Endothelial cell of umbilical vein (primary cell): ENCODE data around the gene ADAM10. TPM values are rescaled to one million over a fixed set of nuclear protein-coding genes. Genes with fewer than 3 reads are reported as not detected.
A peak's percentile ranks its signal among the peaks of the same experiment; 100 is the strongest.

ENCODE experiments used
- BruUV-seq: library from RNA; stranded (reverse); fragments of 400-500 nt; replicated peaks from 2 replicates; lab custom pipeline; 2021; lab: Mats Ljungman, UMichigan
- CTCF ChIA-PET: fragments of 300-600, 350-600 bp; sonication (Branson Sonifier 250); formaldehyde crosslinking; loops from one replicate; lab custom pipeline; 2021; ENCODE audit warnings: antibody characterized with exemption, inconsistent platforms; lab: Charles Lee
- POLR2A ChIA-PET: fragments of 300-600, 350-600 bp; sonication (Branson Sonifier 250); formaldehyde crosslinking; loops from one replicate; lab custom pipeline; 2021; ENCODE audit warnings: antibody characterized with exemption, inconsistent platforms; lab: Charles Lee
- DNase-seq: peaks from one replicate; pipeline ENCODE4 v3.0.0-alpha.2; 2011; ENCODE audit warnings: low read depth, low spot score
- FAIRE-seq: peaks from 2 replicates; lab custom pipeline; 2011; peaks lifted over from hg19 to GRCh38; lab: Jason Lieb, UNC
- H2AFZ ChIP-seq: 2 replicates; pipeline ENCODE4 v1.6.0; 2012; ENCODE audit warnings: low read depth, low read length, control low read depth, inconsistent platforms
- H3K27ac ChIP-seq: 2 replicates; pipeline ENCODE4 v1.5.1; 2011; ENCODE audit warnings: low read depth, mild to moderate bottlenecking, control low read depth, low read length, moderate library complexity; ENCODE audit not compliant: insufficient read depth
- H3K27me3 ChIP-seq, 2 experiments: 2 replicates each; pipeline versions ENCODE4 v1.6.0 to v1.6.1; 2011; ENCODE audit warnings: low read length in 2 of 2, mixed read lengths in 1 of 2; ENCODE audit not compliant: control insufficient read depth in 2 of 2, insufficient read depth in 2 of 2
- H3K36me3 ChIP-seq, 2 experiments: 2 replicates in 1 of 2; 3 replicates in 1 of 2; pipeline ENCODE4 v1.5.1; 2011; ENCODE audit warnings: low read length in 2 of 2, mild to moderate bottlenecking in 1 of 2, moderate library complexity in 1 of 2; ENCODE audit not compliant: control insufficient read depth in 2 of 2, insufficient read depth in 2 of 2; ENCODE audit errors: extremely low read depth in 1 of 2
- H3K4me1 ChIP-seq: 3 replicates; pipeline ENCODE4 v1.5.1; 2011; ENCODE audit warnings: mild to moderate bottlenecking, low read length; ENCODE audit not compliant: control insufficient read depth, insufficient read depth; ENCODE audit errors: extremely low read depth
- H3K4me2 ChIP-seq: 2 replicates; pipeline ENCODE4 v1.6.1; 2011; ENCODE audit warnings: low read length, control low read depth, mixed read lengths; ENCODE audit not compliant: insufficient read depth
- H3K4me3 ChIP-seq, 3 experiments: fragments of 200-600 bp in 1 of 3; sonication (generic), shearing (Covaris generic) in 1 of 3; replicated peaks in 1 of 3; 2 replicates each; pipeline ENCODE4 v1.5.1; 2011 to 2016; ENCODE audit warnings: control low read depth in 3 of 3, low read length in 3 of 3, mild to moderate bottlenecking in 2 of 3, inconsistent platforms in 1 of 3, low read depth in 1 of 3, moderate library complexity in 1 of 3; ENCODE audit not compliant: insufficient read depth in 1 of 3
- H3K79me2 ChIP-seq: 2 replicates; pipeline ENCODE4 v1.6.0; 2012; ENCODE audit warnings: low read length, inconsistent platforms; ENCODE audit not compliant: control insufficient read depth, insufficient read depth
- H3K9ac ChIP-seq: replicated peaks from 2 replicates; pipeline ENCODE3; 2011; ENCODE audit warnings: low read length, control low read depth; ENCODE audit not compliant: insufficient read depth; ENCODE audit errors: extremely low read depth
- H3K9me1 ChIP-seq: replicated peaks from 3 replicates; pipeline ENCODE4 v1.6.0; 2011; ENCODE audit warnings: mild to moderate bottlenecking, low read length; ENCODE audit not compliant: control insufficient read depth, insufficient read depth; ENCODE audit errors: extremely low read depth
- H3K9me3 ChIP-seq: replicated peaks from 2 replicates; pipeline ENCODE4 v1.5.1; 2012; ENCODE audit warnings: low read length, inconsistent platforms; ENCODE audit not compliant: control insufficient read depth, insufficient read depth
- H4K20me1 ChIP-seq: replicated peaks from 2 replicates; pipeline ENCODE3; 2011; ENCODE audit warnings: mild to moderate bottlenecking, low read length; ENCODE audit not compliant: control insufficient read depth, insufficient read depth; ENCODE audit errors: extremely low read depth
- CTCF ChIP-seq, 2 donors: IDR thresholded peaks; 1 replicate in 1 of 2; 2 replicates in 1 of 2; pipeline ENCODE4 v1.5.1; 2011; ENCODE audit warnings: low read length in 2 of 2, mild to moderate bottlenecking in 2 of 2, moderate library complexity in 2 of 2, control low read depth in 1 of 2, inconsistent platforms in 1 of 2, low read depth in 1 of 2; ENCODE audit not compliant: insufficient read depth in 1 of 2; ENCODE audit errors: extremely low read depth in 1 of 2
- EZH2 ChIP-seq: IDR thresholded peaks from 2 replicates; pipeline ENCODE4 v1.6.1; 2012; ENCODE audit warnings: borderline replicate concordance, low read depth, mild to moderate bottlenecking, moderate library complexity, low read length, inconsistent platforms; ENCODE audit not compliant: severe bottlenecking
- FOS ChIP-seq: IDR thresholded peaks from 2 replicates; pipeline ENCODE4 v1.6.1; 2011; ENCODE audit warnings: mild to moderate bottlenecking, low read length, moderate library complexity, borderline replicate concordance; ENCODE audit not compliant: insufficient read depth
- GATA2 ChIP-seq: IDR thresholded peaks from 2 replicates; pipeline ENCODE4 v1.7.0; 2011; ENCODE audit warnings: low read depth, mild to moderate bottlenecking, moderate library complexity, mixed read lengths, low read length; ENCODE audit not compliant: insufficient read length, insufficient read depth
- JUN ChIP-seq: IDR thresholded peaks from 2 replicates; pipeline ENCODE4 v1.6.1; 2011; ENCODE audit warnings: borderline replicate concordance, low read depth; ENCODE audit not compliant: insufficient read length, insufficient read depth
- MYC ChIP-seq: IDR thresholded peaks from one replicate; pipeline ENCODE4 v1.6.1; 2011; ENCODE audit warnings: mild to moderate bottlenecking, low read depth, low read length
- POLR2A ChIP-seq: IDR thresholded peaks from 2 replicates; pipeline ENCODE4 v1.6.1; 2012; ENCODE audit warnings: low read depth, mild to moderate bottlenecking, control low read depth, low read length
- POLR2AphosphoS5 ChIP-seq: IDR thresholded peaks from 2 replicates; pipeline ENCODE4 v1.6.1; 2012; ENCODE audit warnings: low read depth, mild to moderate bottlenecking, control low read depth, low read length, moderate library complexity; ENCODE audit not compliant: insufficient read depth
- dilution Hi-C: fragments of 300-500 bp; cut with MboI; formaldehyde crosslinking; loops from one replicate; pipeline ENCODE4 v1.15.0; 2019; ENCODE audit warnings: low sequenced_read_pairs; ENCODE audit not compliant: extremely low pct_ligation_motif_present
- intact Hi-C: fragments of 100-400 bp; cut with micrococcal nuclease; formaldehyde crosslinking; loops from one replicate; pipeline ENCODE4 v1.10.0; 2022
- polyA plus RNA-seq, 4 experiments: library from polyadenylated mRNA; depleted of rRNA in 3 of 4; stranded (reverse) in 3 of 4; unstranded in 1 of 4; fragments of >200 nt; gene quantifications; 2 replicates each; pipeline versions ENCODE4 v1.2.1 to v1.2.3, GENCODE V29; 2011 to 2012; ENCODE audit warnings: missing spikeins in 1 of 4
- total RNA-seq: library from RNA; stranded (reverse); gene quantifications from 2 replicates; pipeline ENCODE4 v1.2.3, GENCODE V29; 2021
- TF ChIP-seq, protein P1 (sequence below): IDR thresholded peaks from 2 replicates; pipeline ENCODE4 v1.6.1; 2011; ENCODE audit not compliant: insufficient read depth, insufficient read length

Gene ADAM10
- total and polyA plus RNA-seq, 2 donors (not counting 3 experiments of a cell fraction or from before 2014, with no cell fraction given): 91.3 to 203 TPM

- no peak overlapping the region for H3K4me3 ChIP-seq
- DNase-seq: peak; percentile 63
- no peaks in the 10 kb centered on the region for H3K9me1 ChIP-seq
- dilution Hi-C loops: no loop called here
- no peak overlapping the region for H3K4me2 ChIP-seq
- no peaks in the 10 kb centered on the region for H3K79me2 ChIP-seq
- no peaks in the 10 kb centered on the region for H3K36me3 ChIP-seq
- intact Hi-C loops: no loop called here
- H4K20me1 ChIP-seq: no peaks in the 10 kb centered on the region
- H3K27ac ChIP-seq: no peak overlapping the region
- ChIA-PET POLR2A (interaction anchor here (0.5 kb wide), 1 partner anchor 128 kb away, joined by 4 read pairs; no protein-coding TSS in a partner anchor), CTCF (no interaction called here)
- H3K27me3 ChIP-seq: no peaks in the 10 kb centered on the region
- H3K9ac ChIP-seq: no peak overlapping the region
- TF ChIP-seq CTCF (IDR thresholded peaks at IDR 0.05; ENCODE audit: extremely low read depth in 1 of 2, insufficient read depth in 1 of 2, low read depth in 1 of 2, low read length in 2 of 2): no peak
- no peak for TF ChIP-seq MYC
- TF ChIP-seq EZH2: no peak
- TF ChIP-seq, protein P1, sequence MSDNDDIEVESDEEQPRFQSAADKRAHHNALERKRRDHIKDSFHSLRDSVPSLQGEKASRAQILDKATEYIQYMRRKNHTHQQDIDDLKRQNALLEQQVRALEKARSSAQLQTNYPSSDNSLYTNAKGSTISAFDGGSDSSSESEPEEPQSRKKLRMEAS: no peak
- no peak for TF ChIP-seq GATA2
- no peak for TF ChIP-seq POLR2AphosphoS5
- TF ChIP-seq FOS: no peak
- no peak for TF ChIP-seq POLR2A
- TF ChIP-seq JUN: no peak
- no peaks in the 10 kb centered on the region for H3K9me3 ChIP-seq
- H3K4me1 ChIP-seq: no peaks in the 10 kb centered on the region
- H2AFZ ChIP-seq: peak overlapping the region; percentile 28
- peak; percentile 82 for FAIRE-seq
- BruUV-seq: no TSS peak
Observed at GRCh38 chr15:58568157-58568571, 181.3 kb downstream of the ADAM10 start.
